WTC11 (cell line): ENCODE data around the gene RPH3AL.

ENCODE experiments used
- CREB1 ChIP-seq: sonication (generic); formaldehyde crosslinking; IDR thresholded peaks from 2 replicates; pipeline ENCODE4 v1.8.0; 2023; ENCODE audit warnings: mild to moderate bottlenecking, missing genetic modification reagents
- E2F4 ChIP-seq: sonication (generic); formaldehyde crosslinking; IDR thresholded peaks from 2 replicates; pipeline ENCODE4 v1.8.1; 2022; ENCODE audit warnings: low read depth, mild to moderate bottlenecking, moderate library complexity, missing genetic modification reagents, borderline replicate concordance
- GRHL2 ChIP-seq: fragments of 250-450 bp; sonication (Bioruptor Pico); IDR thresholded peaks from 2 replicates; pipeline ENCODE4 v1.8.0; 2022; ENCODE audit warnings: mild to moderate bottlenecking, moderate library complexity; ENCODE audit not compliant: insufficient replicate concordance, severe bottlenecking
- JUN ChIP-seq: sonication (generic); formaldehyde crosslinking; IDR thresholded peaks from 2 replicates; pipeline ENCODE4 v1.8.0; 2023; ENCODE audit warnings: mild to moderate bottlenecking, missing genetic modification reagents
- KAT7 ChIP-seq: sonication (generic); formaldehyde crosslinking; IDR thresholded peaks from 2 replicates; pipeline ENCODE4 v1.8.1; 2023; ENCODE audit warnings: missing genetic modification reagents, mild to moderate bottlenecking, borderline replicate concordance
- TEAD4 ChIP-seq: sonication (generic); formaldehyde crosslinking; IDR thresholded peaks from 2 replicates; pipeline ENCODE4 v1.8.0; 2022; ENCODE audit warnings: mild to moderate bottlenecking, missing genetic modification reagents
- TF ChIP-seq, protein P1 (sequence below): sonication (generic); formaldehyde crosslinking; IDR thresholded peaks from 2 replicates; pipeline ENCODE4 v1.8.1; 2022; ENCODE audit warnings: missing genetic modification reagents, borderline replicate concordance
- TF ChIP-seq, protein P2 (sequence below): sonication (generic); formaldehyde crosslinking; IDR thresholded peaks from 2 replicates; pipeline ENCODE4 v1.8.0; 2022; ENCODE audit warnings: mild to moderate bottlenecking, missing genetic modification reagents
- TF ChIP-seq, protein P3 (sequence below): fragments of 200-600 bp; IDR thresholded peaks from 2 replicates; pipeline ENCODE4 v1.8.0; 2022; ENCODE audit warnings: antibody characterized with exemption
- TF ChIP-seq, protein P4 (sequence below): sonication (generic); formaldehyde crosslinking; IDR thresholded peaks from 2 replicates; pipeline ENCODE4 v1.8.0; 2022; ENCODE audit warnings: missing genetic modification reagents

DNA sequence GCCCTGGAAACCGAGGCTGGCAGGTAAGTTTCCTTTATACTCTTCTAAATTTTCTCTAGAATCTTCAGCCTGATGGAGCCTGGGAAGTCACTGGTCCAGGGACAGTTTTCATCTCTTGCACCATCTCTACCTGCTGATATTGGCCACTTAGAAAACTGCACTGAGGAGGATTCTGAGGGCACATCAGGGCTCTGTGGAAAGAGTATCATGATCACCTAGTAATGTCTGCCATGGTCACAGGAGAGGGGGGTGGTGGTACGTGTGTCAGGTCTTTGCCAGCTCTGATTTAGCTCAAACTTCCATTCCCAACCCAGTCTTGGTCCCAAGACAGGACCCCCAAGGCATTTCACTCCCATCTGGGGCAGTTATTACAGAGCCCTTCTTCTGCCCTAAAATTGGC lies 136.0 kb downstream of the RPH3AL start:
- TF ChIP-seq, protein P1, sequence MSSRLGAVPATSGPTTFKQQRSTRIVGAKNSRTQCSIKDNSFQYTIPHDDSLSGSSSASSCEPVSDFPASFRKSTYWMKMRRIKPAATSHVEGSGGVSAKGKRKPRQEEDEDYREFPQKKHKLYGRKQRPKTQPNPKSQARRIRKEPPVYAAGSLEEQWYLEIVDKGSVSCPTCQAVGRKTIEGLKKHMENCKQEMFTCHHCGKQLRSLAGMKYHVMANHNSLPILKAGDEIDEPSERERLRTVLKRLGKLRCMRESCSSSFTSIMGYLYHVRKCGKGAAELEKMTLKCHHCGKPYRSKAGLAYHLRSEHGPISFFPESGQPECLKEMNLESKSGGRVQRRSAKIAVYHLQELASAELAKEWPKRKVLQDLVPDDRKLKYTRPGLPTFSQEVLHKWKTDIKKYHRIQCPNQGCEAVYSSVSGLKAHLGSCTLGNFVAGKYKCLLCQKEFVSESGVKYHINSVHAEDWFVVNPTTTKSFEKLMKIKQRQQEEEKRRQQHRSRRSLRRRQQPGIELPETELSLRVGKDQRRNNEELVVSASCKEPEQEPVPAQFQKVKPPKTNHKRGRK (CRISPR knock-in tag), result no peak
- TF ChIP-seq TEAD4 (CRISPR knock-in tag), result no peak
- TF ChIP-seq, protein P2, sequence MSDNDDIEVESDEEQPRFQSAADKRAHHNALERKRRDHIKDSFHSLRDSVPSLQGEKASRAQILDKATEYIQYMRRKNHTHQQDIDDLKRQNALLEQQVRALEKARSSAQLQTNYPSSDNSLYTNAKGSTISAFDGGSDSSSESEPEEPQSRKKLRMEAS (CRISPR knock-in tag), result no peak
- TF ChIP-seq KAT7 (CRISPR knock-in tag), result no peak
- TF ChIP-seq, protein P3, sequence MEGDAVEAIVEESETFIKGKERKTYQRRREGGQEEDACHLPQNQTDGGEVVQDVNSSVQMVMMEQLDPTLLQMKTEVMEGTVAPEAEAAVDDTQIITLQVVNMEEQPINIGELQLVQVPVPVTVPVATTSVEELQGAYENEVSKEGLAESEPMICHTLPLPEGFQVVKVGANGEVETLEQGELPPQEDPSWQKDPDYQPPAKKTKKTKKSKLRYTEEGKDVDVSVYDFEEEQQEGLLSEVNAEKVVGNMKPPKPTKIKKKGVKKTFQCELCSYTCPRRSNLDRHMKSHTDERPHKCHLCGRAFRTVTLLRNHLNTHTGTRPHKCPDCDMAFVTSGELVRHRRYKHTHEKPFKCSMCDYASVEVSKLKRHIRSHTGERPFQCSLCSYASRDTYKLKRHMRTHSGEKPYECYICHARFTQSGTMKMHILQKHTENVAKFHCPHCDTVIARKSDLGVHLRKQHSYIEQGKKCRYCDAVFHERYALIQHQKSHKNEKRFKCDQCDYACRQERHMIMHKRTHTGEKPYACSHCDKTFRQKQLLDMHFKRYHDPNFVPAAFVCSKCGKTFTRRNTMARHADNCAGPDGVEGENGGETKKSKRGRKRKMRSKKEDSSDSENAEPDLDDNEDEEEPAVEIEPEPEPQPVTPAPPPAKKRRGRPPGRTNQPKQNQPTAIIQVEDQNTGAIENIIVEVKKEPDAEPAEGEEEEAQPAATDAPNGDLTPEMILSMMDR, result no peak
- TF ChIP-seq E2F4, result no peak
- TF ChIP-seq CREB1, result no peak
- TF ChIP-seq GRHL2, result no peak
- TF ChIP-seq, protein P4, sequence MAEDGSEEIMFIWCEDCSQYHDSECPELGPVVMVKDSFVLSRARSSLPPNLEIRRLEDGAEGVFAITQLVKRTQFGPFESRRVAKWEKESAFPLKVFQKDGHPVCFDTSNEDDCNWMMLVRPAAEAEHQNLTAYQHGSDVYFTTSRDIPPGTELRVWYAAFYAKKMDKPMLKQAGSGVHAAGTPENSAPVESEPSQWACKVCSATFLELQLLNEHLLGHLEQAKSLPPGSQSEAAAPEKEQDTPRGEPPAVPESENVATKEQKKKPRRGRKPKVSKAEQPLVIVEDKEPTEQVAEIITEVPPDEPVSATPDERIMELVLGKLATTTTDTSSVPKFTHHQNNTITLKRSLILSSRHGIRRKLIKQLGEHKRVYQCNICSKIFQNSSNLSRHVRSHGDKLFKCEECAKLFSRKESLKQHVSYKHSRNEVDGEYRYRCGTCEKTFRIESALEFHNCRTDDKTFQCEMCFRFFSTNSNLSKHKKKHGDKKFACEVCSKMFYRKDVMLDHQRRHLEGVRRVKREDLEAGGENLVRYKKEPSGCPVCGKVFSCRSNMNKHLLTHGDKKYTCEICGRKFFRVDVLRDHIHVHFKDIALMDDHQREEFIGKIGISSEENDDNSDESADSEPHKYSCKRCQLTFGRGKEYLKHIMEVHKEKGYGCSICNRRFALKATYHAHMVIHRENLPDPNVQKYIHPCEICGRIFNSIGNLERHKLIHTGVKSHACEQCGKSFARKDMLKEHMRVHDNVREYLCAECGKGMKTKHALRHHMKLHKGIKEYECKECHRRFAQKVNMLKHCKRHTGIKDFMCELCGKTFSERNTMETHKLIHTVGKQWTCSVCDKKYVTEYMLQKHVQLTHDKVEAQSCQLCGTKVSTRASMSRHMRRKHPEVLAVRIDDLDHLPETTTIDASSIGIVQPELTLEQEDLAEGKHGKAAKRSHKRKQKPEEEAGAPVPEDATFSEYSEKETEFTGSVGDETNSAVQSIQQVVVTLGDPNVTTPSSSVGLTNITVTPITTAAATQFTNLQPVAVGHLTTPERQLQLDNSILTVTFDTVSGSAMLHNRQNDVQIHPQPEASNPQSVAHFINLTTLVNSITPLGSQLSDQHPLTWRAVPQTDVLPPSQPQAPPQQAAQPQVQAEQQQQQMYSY (CRISPR knock-in tag), result no peak
- no peak for TF ChIP-seq JUN (CRISPR knock-in tag)
